ENCODE data around the gene MIX23. TPM values are rescaled to one million over a fixed set of nuclear protein-coding genes. Genes with fewer than 3 reads are reported as not detected.

Gene MIX23
- total and polyA plus RNA-seq, 4 donors, result 14.0 to 19.6 (median 16.8) TPM

GRCh38 chr3:122415762-122416654 is 33.0 kb upstream of the MIX23 start, which contains the start of gene WDR5B:
Gene WDR5B (minus strand): TSS chr3:122416062. CDS start chr3:122415528, 534 bp downstream.
- H3K9me3 ChIP-seq (ENCODE audit: control insufficient read depth in 4 of 4, low read length in 3 of 4), result no peaks in the 10 kb centered on the region
- H3K27ac ChIP-seq (ENCODE audit: low read depth in 1 of 2, low read length in 2 of 2), result peak within 1 kb of the TSS; percentile 97 to 98
- H3K36me3 ChIP-seq (ENCODE audit: control insufficient read depth in 4 of 4, insufficient read depth in 3 of 4, low read depth in 1 of 4, low read length in 3 of 4), result peaks cover 0 to 3% (median 0%) of the 10 kb centered on the region in 4 donors
- H3K9ac ChIP-seq (ENCODE audit: low read depth in 1 of 2, low read length in 2 of 2), result peak within 1 kb of the TSS; percentile 95 to 98
- no peaks in the 10 kb centered on the region for H3K27me3 ChIP-seq (ENCODE audit: control insufficient read depth in 4 of 4, insufficient read depth in 4 of 4, low read length in 3 of 4)
- H3K4me3 ChIP-seq (ENCODE audit: low read depth in 1 of 3, low read length in 3 of 3), result peak within 1 kb of the TSS; percentile 74 to 98 (median 89)
- peak; percentile 98 for DNase-seq (ENCODE audit: low spot score)
- peaks cover 8 to 29% (median 20%) of the 10 kb centered on the region in 4 donors for H3K4me1 ChIP-seq (ENCODE audit: control insufficient read depth in 4 of 4, insufficient read depth in 4 of 4, low read length in 3 of 4)
- TF ChIP-seq HNF4G (IDR thresholded peaks at IDR 0.05), result no peak
- TF ChIP-seq NR2F2 (IDR thresholded peaks at IDR 0.05), result no peak
- peak; percentile 31 to 62 for TF ChIP-seq JUND (IDR thresholded peaks at IDR 0.05)
- TF ChIP-seq, protein P1, sequence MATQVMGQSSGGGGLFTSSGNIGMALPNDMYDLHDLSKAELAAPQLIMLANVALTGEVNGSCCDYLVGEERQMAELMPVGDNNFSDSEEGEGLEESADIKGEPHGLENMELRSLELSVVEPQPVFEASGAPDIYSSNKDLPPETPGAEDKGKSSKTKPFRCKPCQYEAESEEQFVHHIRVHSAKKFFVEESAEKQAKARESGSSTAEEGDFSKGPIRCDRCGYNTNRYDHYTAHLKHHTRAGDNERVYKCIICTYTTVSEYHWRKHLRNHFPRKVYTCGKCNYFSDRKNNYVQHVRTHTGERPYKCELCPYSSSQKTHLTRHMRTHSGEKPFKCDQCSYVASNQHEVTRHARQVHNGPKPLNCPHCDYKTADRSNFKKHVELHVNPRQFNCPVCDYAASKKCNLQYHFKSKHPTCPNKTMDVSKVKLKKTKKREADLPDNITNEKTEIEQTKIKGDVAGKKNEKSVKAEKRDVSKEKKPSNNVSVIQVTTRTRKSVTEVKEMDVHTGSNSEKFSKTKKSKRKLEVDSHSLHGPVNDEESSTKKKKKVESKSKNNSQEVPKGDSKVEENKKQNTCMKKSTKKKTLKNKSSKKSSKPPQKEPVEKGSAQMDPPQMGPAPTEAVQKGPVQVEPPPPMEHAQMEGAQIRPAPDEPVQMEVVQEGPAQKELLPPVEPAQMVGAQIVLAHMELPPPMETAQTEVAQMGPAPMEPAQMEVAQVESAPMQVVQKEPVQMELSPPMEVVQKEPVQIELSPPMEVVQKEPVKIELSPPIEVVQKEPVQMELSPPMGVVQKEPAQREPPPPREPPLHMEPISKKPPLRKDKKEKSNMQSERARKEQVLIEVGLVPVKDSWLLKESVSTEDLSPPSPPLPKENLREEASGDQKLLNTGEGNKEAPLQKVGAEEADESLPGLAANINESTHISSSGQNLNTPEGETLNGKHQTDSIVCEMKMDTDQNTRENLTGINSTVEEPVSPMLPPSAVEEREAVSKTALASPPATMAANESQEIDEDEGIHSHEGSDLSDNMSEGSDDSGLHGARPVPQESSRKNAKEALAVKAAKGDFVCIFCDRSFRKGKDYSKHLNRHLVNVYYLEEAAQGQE (IDR thresholded peaks at IDR 0.05), result peak; percentile 64
- TF ChIP-seq, protein P2, sequence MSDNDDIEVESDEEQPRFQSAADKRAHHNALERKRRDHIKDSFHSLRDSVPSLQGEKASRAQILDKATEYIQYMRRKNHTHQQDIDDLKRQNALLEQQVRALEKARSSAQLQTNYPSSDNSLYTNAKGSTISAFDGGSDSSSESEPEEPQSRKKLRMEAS (IDR thresholded peaks at IDR 0.05), result peak; percentile 94
- peak in 1 of 2 donors; percentile 9 for TF ChIP-seq HNF4A (conservative IDR thresholded peaks at IDR 0.05)
- peak; percentile 24 to 28 for TF ChIP-seq RXRA (IDR thresholded peaks at IDR 0.05)
- peak in 1 of 2 donors; percentile 44 for TF ChIP-seq EGR1 (IDR thresholded peaks at IDR 0.05; ENCODE audit: low read depth in 2 of 2)
- TF ChIP-seq TAF1 (conservative IDR thresholded peaks at IDR 0.05), result peak; percentile 85
- TF ChIP-seq GABPA (IDR thresholded peaks at IDR 0.05 in 1 of 2, conservative IDR thresholded peaks at IDR 0.05 in 1 of 2), result peak; percentile 76 to 96
- TF ChIP-seq ZBTB33 (IDR thresholded peaks at IDR 0.05), result peak; percentile 64
- TF ChIP-seq, protein P3, sequence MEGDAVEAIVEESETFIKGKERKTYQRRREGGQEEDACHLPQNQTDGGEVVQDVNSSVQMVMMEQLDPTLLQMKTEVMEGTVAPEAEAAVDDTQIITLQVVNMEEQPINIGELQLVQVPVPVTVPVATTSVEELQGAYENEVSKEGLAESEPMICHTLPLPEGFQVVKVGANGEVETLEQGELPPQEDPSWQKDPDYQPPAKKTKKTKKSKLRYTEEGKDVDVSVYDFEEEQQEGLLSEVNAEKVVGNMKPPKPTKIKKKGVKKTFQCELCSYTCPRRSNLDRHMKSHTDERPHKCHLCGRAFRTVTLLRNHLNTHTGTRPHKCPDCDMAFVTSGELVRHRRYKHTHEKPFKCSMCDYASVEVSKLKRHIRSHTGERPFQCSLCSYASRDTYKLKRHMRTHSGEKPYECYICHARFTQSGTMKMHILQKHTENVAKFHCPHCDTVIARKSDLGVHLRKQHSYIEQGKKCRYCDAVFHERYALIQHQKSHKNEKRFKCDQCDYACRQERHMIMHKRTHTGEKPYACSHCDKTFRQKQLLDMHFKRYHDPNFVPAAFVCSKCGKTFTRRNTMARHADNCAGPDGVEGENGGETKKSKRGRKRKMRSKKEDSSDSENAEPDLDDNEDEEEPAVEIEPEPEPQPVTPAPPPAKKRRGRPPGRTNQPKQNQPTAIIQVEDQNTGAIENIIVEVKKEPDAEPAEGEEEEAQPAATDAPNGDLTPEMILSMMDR (IDR thresholded peaks at IDR 0.05; ENCODE audit: low read depth, low read length, missing input control), result peak; percentile 14
- peak; percentile 92 for TF ChIP-seq YY1 (IDR thresholded peaks at IDR 0.05)
- peak; percentile 48 to 54 for TF ChIP-seq RAD21 (IDR thresholded peaks at IDR 0.05)
- TF ChIP-seq SP1 (IDR thresholded peaks at IDR 0.05), result peak; percentile 61
- TF ChIP-seq FOXA1 (IDR thresholded peaks at IDR 0.05), result peak; percentile 23
- TF ChIP-seq FOXA2 (IDR thresholded peaks at IDR 0.05), result no peak
- TF ChIP-seq ATF3 (IDR thresholded peaks at IDR 0.05), result peak; percentile 21
- WGBS, result under 1% methylated on average over 48 of the region's 48 CpGs
